ENCODE results near the gene BSN. TPM values are rescaled to one million over a fixed set of nuclear protein-coding genes. Genes with fewer than 3 reads are reported as not detected.

Gene BSN
- total RNA-seq, 1 experiment from 2014 or later, result 0.87 TPM

DNA sequence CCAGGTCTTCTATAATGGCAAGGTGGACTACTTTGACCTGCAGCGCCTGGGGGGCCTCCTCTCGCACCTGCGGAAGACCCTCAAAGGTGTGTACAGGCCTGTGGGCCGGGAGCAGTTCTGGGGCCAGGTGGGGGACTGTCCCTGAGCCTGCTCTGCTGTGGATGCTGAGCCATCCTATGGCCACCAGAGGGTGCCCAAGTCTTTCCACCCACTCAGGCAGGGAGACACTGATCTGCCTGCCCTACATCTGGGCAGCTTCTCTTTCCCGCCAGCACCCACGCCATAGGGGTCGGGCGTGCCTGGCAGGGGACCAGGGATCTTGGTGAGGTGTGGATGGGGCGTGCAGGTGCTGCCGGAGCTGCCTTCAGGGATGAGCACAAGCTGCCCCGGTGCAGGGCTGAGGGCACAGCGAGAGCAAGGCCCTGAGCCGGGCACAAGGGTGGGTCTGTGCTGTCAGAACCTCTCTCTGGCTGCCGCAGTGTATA is 149.2 kb downstream of the BSN start:
- no peaks in the 10 kb centered on the region for H3K9me3 ChIP-seq (ENCODE audit: control insufficient read depth, insufficient read depth, low read depth, low read length)
- no TSS peak for BruUV-seq (replicated peaks)
- in situ Hi-C loops (cut with HindIII; ENCODE audit: low pct_unique_long_range_greater_than_20kb, low sequenced_read_pairs) (no loop called here), intact Hi-C loops (cut with micrococcal nuclease; ENCODE audit: unreplicated experiment) (no loop called here)
- H3K27me3 ChIP-seq (ENCODE audit: control insufficient read depth, insufficient read depth, low read length), result no peaks in the 10 kb centered on the region
- H3K4me1 ChIP-seq (ENCODE audit: control insufficient read depth, insufficient read depth, low read length), result no peaks in the 10 kb centered on the region
- POLR2A ChIA-PET, result no interaction called here
- no peaks in the 10 kb centered on the region for H3K36me3 ChIP-seq (ENCODE audit: control insufficient read depth, insufficient read depth, low read length)
- DNase-seq (ENCODE audit: low read depth, low spot score), result peak; percentile 30
- CTCF ChIA-PET, result no interaction called here
- no peak overlapping the region for H3K27ac ChIP-seq (ENCODE audit: low read length)
- TF ChIP-seq, protein P1, sequence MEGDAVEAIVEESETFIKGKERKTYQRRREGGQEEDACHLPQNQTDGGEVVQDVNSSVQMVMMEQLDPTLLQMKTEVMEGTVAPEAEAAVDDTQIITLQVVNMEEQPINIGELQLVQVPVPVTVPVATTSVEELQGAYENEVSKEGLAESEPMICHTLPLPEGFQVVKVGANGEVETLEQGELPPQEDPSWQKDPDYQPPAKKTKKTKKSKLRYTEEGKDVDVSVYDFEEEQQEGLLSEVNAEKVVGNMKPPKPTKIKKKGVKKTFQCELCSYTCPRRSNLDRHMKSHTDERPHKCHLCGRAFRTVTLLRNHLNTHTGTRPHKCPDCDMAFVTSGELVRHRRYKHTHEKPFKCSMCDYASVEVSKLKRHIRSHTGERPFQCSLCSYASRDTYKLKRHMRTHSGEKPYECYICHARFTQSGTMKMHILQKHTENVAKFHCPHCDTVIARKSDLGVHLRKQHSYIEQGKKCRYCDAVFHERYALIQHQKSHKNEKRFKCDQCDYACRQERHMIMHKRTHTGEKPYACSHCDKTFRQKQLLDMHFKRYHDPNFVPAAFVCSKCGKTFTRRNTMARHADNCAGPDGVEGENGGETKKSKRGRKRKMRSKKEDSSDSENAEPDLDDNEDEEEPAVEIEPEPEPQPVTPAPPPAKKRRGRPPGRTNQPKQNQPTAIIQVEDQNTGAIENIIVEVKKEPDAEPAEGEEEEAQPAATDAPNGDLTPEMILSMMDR (IDR thresholded peaks at IDR 0.05), result peak; percentile 89
- no peak for TF ChIP-seq SIN3A (IDR thresholded peaks at IDR 0.05; ENCODE audit: borderline replicate concordance, insufficient read depth, low read depth, low read length)
- peak; percentile 92 for ATAC-seq
- no peak overlapping the region for H3K4me3 ChIP-seq (ENCODE audit: low read depth in 2 of 2, low read length in 2 of 2)

DNA sequence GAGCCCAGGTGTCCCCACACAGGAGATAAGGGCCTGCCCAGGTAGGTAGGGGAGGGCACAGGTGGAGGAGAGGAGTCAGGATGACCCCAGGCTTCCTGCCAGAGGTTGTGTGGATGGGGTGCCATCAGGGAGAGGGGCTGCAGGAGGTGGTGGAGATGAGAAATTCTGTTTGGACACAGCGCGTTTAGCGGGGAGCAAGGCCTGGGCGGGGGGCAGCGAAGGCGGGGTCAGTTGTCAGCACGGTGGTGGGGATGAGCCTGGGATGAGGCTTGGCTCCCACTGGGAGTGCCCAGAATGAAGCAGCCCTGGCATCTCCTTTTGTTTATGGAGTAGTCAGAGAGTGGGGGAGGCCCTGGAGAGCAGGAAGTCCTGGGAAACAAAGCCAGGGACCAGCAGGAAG is 149.7 kb downstream of the BSN start:
- H3K9me3 ChIP-seq (ENCODE audit: control insufficient read depth, insufficient read depth, low read depth, low read length), result no peaks in the 10 kb centered on the region
- CTCF ChIA-PET, result no interaction called here
- intact Hi-C loops (cut with micrococcal nuclease; ENCODE audit: unreplicated experiment), result no loop called here

DNA sequence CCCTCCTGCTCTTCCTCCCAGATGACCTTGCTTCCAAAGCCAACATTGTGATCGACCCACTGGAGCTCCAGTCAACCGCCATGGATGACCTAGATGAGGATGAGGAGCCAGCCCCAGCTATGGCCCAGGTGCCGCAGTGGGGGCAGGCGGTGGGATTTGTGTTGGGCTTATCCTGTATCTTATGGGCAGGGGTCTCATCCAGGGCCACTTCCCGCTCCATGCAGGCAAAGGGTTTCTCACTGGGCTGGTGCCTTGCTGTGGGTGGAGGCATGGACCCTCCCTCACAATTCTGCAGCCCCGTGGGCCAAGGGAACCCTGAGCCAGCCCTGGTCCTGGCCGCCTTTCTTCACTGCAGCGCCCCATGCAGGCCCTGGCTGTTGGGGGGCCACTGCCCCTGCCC is 150.4 kb downstream of the BSN start:
- no peaks in the 10 kb centered on the region for H3K27me3 ChIP-seq (ENCODE audit: control insufficient read depth, insufficient read depth, low read length)
- H3K4me3 ChIP-seq (ENCODE audit: low read depth in 2 of 2, low read length in 2 of 2), result no peak overlapping the region
- ChIA-PET POLR2A (no interaction called here), CTCF (no interaction called here)
- DNase-seq (ENCODE audit: low read depth, low spot score) (no peak), ATAC-seq (no peak)
- intact Hi-C loops (cut with micrococcal nuclease; ENCODE audit: unreplicated experiment) (no loop called here), in situ Hi-C loops (cut with HindIII; ENCODE audit: low pct_unique_long_range_greater_than_20kb, low sequenced_read_pairs) (no loop called here)
- TF ChIP-seq SIN3A (IDR thresholded peaks at IDR 0.05; ENCODE audit: borderline replicate concordance, insufficient read depth, low read depth, low read length), result no peak
- TF ChIP-seq, protein P2, sequence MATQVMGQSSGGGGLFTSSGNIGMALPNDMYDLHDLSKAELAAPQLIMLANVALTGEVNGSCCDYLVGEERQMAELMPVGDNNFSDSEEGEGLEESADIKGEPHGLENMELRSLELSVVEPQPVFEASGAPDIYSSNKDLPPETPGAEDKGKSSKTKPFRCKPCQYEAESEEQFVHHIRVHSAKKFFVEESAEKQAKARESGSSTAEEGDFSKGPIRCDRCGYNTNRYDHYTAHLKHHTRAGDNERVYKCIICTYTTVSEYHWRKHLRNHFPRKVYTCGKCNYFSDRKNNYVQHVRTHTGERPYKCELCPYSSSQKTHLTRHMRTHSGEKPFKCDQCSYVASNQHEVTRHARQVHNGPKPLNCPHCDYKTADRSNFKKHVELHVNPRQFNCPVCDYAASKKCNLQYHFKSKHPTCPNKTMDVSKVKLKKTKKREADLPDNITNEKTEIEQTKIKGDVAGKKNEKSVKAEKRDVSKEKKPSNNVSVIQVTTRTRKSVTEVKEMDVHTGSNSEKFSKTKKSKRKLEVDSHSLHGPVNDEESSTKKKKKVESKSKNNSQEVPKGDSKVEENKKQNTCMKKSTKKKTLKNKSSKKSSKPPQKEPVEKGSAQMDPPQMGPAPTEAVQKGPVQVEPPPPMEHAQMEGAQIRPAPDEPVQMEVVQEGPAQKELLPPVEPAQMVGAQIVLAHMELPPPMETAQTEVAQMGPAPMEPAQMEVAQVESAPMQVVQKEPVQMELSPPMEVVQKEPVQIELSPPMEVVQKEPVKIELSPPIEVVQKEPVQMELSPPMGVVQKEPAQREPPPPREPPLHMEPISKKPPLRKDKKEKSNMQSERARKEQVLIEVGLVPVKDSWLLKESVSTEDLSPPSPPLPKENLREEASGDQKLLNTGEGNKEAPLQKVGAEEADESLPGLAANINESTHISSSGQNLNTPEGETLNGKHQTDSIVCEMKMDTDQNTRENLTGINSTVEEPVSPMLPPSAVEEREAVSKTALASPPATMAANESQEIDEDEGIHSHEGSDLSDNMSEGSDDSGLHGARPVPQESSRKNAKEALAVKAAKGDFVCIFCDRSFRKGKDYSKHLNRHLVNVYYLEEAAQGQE (IDR thresholded peaks at IDR 0.05; ENCODE audit: insufficient read depth in 1 of 2, low read depth in 2 of 2, low read length in 1 of 2), result no peak
- TF ChIP-seq, protein P1 (IDR thresholded peaks at IDR 0.05), result no peak
- TF ChIP-seq POLR2AphosphoS5 (IDR thresholded peaks at IDR 0.05; ENCODE audit: low read depth, low read length), result no peak
- TF ChIP-seq TCF7L2 (IDR thresholded peaks at IDR 0.05; ENCODE audit: low read depth, low read length), result no peak
- no peaks in the 10 kb centered on the region for H3K9me3 ChIP-seq (ENCODE audit: control insufficient read depth, insufficient read depth, low read depth, low read length)
- BruUV-seq (replicated peaks), result no TSS peak
- no peak overlapping the region for H3K27ac ChIP-seq (ENCODE audit: low read length)
- H3K36me3 ChIP-seq (ENCODE audit: control insufficient read depth, insufficient read depth, low read length), result no peaks in the 10 kb centered on the region
- no peaks in the 10 kb centered on the region for H3K4me1 ChIP-seq (ENCODE audit: control insufficient read depth, insufficient read depth, low read length)

More for the DNA sequence above, 149.7 kb downstream of the BSN start:
- POLR2A ChIA-PET, result no interaction called here
- ATAC-seq (no peak), DNase-seq (ENCODE audit: low read depth, low spot score) (no peak)
- no peak overlapping the region for H3K27ac ChIP-seq (ENCODE audit: low read length)
- no peaks in the 10 kb centered on the region for H3K4me1 ChIP-seq (ENCODE audit: control insufficient read depth, insufficient read depth, low read length)
- no peaks in the 10 kb centered on the region for H3K36me3 ChIP-seq (ENCODE audit: control insufficient read depth, insufficient read depth, low read length)
- no peak overlapping the region for H3K4me3 ChIP-seq (ENCODE audit: low read depth in 2 of 2, low read length in 2 of 2)
- BruUV-seq (replicated peaks), result no TSS peak
- in situ Hi-C loops (cut with HindIII; ENCODE audit: low pct_unique_long_range_greater_than_20kb, low sequenced_read_pairs), result no loop called here
- no peaks in the 10 kb centered on the region for H3K27me3 ChIP-seq (ENCODE audit: control insufficient read depth, insufficient read depth, low read length)
- TF ChIP-seq SIN3A (IDR thresholded peaks at IDR 0.05; ENCODE audit: borderline replicate concordance, insufficient read depth, low read depth, low read length), result no peak
- TF ChIP-seq, protein P1 (IDR thresholded peaks at IDR 0.05), result no peak
- no peak for TF ChIP-seq TCF7L2 (IDR thresholded peaks at IDR 0.05; ENCODE audit: low read depth, low read length)
